Measurements from ENCODE around the gene CD2AP.
"Not testable (repeated sequence)": the region's sequence is repeated elsewhere in the genome, so short reads cannot be mapped to it uniquely, and the experiment has no call there.

The CD2AP gene

DNA sequence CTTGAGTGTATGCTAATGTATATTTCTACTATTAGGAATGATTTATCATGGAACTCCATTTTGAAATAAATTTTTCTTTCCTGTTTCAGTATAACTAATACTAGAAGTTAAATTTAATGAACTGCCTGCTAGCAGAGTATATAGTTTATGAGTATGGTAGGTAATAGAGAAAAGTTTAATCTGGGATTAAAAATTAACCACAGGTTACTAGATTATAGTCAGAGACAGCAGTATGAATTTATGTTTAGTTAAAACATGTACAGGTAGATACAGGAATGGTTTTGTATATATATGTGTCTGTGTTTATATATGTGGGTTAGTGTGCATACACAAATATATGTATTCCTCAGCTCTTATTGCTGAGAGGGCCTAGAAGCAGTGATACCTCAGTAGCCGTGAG is 32.3 kb downstream of the CD2AP start:
- no peak for DNase-seq

DNA sequence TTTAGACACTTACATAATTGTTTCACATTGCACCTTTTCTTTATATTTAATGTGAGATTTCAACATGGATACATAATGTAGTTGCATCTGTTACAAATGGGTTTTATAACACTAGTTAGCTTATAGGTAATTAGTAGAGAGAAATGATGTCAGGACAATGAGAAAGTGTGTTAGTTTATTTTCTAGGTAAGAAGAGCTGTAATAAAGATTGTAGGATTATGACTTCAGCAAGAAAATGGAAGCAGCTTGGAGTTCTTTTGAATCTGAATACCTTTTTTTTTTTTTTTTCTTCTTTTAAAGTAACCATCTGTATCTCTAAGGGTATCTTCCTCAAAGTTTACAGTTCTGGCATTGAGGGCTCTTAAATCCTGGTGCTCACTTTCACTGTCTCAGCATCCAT is 35.3 kb downstream of the CD2AP start:
- peak; percentile 17 for DNase-seq

- peak; percentile 70 for DNase-seq
These were observed 41.7 kb downstream of the CD2AP start for GRCh38 chr6:47519279-47519678.

GRCh38 chr6:47520282-47520681 is 42.7 kb downstream of the CD2AP start:
- peak; percentile 30 for DNase-seq

DNA sequence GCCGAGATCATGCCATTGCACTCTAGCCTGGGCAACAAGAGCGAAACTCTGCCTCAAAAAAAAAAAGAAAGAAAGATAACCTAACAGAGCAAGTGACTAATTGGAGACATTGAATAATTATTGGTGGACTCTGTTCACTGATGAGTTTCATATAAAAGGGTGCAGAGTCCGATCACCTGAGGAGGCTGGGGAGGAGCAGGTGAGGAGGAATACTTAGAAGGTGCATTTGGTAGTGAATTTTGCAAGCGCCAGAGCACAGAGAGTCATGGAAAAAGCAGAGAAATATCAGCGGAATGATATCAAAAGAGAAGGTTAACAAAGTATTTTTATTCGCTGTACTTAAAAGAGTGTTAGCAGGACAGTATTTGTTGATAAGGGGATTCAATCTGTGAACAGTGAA is 44.4 kb downstream of the CD2AP start:
- no peak for DNase-seq

DNA sequence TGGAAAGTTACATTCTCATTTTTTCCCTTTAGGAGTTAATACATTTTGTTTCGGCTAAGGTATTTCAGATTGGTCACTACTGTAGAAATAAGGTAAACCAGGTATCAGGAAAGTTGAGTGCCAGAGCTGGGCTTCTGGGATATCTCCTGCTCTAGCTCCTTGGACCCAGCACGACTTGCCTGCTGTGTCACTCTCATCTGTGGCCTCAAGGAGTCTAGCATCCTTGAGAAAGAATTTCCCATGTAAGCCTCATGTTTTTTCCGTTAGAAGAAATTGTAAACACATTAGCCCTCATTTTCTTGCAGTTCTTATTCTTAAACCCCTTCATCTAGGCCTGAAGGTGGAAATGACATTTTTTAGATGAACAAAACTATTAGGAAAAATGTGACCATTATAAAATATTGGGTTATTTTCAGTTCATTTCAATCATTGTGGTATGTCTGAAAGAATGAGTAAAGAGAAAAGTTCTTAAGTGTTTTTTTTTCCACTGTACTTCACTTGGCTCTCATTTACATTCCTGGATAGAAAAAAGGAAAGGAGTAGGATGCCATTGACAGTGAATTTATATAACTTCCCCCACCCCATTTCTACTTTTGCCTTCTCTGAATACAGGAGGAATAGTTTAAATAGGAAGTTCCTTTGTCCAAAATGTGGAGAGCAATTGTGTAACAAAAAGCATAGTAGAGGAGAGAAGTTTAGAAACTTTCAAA is 46.7 kb downstream of the CD2AP start:
- DNase-seq, result no peak

DNA sequence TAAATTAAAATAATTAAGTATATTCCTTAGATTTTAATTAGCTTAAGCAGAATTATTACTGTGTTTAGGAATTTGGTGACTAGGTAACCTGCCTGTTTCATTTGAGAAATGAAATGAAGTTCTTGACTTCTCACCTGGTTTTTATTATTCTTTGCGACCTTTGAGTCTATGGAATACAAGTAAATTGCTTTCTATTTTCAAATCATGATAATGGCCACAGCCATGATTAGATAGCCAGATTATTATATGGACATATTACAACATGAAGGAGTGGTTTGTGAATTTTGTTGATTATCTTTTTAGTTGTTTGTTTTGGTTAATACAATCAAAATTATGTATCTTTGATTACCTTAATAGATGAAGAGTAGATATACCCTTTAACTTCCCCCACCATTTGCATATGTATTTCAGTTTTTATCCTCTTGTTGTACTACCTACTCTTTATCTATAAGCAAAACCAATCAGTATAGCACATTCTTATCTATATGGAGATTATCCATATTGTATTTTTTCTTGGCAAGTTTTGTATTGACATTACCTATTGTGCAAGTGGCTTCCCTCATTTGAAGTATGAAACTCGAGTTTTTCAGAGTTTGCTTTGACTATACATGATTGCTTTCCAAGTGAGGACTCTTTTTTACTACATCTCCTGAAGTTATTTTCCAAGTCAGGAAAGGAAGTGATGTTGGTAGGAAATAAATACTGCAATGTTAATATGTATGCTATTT is 47.9 kb downstream of the CD2AP start:
- DNase-seq, result peak; percentile 7

DNA sequence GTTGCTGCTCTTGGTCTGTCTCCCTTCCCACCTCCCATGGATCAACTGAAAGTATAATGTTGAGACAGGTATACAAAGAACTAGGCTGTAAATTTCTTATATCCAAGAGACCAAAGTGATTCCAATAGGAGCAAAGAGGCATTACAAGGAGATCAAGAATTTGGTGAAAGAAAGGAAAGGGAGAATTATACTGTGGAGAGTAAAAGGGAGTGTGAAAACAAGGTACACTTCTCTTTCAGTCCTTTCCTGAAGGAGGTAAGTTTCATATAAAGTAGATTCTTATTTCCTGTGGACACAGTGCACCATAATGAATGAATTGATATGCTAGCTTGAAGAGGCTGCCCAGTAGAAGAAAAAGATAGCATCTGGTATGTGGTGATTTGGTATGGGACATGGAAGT is 49.7 kb downstream of the CD2AP start:
- DNase-seq, result no peak

DNA sequence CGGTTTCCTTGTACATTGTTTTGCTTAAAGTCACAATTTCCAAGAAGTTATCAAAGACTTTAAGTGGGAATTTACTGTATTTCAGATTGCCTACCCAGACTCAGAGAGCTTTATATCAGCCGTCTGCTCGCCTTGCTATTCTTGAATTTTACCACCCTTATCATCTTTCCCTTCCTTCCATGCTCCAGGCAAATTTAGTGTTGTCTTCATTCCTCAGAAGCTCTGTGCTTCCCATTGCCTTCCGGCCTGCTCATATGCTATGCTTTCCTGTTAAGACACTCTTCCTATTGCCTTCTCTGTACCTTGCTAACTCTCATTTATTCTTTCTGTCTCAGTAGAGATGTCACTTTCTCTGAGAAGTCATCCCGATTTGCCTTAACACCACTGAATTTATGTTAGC is 52.1 kb downstream of the CD2AP start:
- DNase-seq, result no peak

DNA sequence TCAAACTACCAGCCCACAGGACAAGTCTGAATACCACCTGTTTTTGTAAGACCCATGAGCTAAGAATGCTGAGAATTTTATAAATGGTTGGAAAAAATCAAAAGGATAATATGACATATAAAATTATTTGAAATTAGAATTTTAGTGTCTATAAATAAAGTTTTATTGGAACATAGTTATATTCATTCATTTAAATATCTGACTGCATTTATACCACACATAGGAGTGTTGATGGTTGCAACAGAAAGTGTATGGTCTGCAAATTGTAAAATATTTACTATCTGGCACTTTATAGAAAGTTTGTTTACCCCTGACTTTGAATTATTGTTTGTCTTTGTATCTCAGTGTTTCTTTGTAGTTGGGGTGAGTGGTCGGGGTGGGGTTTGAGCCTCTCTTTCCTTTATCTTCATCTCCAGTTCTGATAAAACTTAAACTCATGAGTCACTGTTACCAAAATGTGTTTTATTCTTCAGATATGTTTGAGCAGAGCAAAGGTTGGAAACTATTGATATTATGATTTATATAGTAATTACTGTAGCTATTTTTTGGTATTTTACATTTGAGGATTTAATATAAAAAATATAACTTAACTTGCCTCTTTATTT is 55.5 kb downstream of the CD2AP start:
- DNase-seq, result no peak

- no peak for DNase-seq
These were observed 56.5 kb downstream of the CD2AP start for GRCh38 chr6:47534063-47534462.

- no peak for DNase-seq
These were observed 58.0 kb downstream of the CD2AP start for GRCh38 chr6:47535316-47536225.

DNA sequence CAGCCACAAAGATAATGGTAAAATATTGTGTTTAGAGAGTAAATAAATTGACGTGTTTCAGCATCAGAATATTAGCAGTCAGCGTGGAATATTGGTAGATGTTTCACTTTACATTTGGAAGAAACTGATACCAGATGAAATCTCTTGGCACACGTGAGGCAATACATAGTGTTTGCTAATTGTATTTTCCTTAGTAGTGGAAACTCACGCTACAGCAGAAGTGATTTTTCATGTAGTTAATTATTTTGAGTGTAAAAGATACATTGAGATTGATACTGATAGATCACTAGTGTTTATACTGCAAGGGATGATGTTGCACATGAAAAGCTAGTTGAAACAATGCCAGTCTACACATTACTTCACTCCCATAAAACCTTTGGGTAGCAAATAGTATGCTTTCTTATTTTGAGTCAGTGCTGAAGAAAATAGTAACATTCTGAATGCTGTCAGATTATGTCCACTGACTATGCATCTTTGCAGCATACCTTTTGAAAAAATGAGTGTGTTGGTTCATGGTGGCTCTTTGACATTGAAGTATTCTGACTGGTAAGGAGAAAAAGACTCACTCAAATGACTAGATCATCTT is 59.3 kb downstream of the CD2AP start:
- no peak for DNase-seq

DNA sequence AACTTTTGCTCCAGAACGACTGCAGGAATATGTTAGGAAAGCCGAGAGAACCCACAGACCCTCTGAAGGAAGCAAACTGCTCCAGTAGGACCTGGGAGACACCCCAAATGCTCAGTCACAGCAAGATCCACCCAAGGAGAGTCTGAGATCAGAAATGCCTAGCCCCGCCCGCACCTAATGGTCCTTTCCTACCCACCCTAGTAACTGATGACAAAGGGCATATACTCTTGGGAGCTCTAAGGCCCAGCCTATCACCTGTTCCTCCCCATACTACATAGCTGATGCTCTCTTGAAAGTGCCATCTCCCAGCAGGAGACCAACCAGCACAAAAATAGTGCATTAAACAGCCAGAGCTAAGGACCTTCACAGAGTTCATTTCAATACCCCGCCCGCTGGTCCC is 67.6 kb downstream of the CD2AP start:
- DNase-seq, result no peak

- DNase-seq, result no peak
These were observed 74.1 kb downstream of the CD2AP start for GRCh38 chr6:47551670-47552069.

DNA sequence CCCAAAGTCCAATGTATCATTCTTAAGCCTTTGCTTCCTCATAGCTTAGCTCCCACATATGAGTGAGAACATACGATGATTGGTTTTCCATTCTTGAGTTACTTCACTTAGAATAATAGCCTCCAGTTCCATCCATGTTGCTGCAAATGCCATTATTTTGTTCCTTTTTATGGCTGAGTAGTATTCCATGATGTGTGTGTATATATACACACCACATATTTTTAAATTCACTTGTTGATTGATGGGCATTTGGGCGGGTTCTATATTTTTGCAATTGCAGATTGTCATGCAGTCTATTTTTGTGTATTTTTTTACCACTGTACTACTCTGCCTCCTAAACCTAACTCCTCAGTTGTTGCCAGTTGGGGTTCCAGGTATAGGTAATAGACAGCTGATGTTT is 74.7 kb downstream of the CD2AP start:
- DNase-seq, result no peak

DNA sequence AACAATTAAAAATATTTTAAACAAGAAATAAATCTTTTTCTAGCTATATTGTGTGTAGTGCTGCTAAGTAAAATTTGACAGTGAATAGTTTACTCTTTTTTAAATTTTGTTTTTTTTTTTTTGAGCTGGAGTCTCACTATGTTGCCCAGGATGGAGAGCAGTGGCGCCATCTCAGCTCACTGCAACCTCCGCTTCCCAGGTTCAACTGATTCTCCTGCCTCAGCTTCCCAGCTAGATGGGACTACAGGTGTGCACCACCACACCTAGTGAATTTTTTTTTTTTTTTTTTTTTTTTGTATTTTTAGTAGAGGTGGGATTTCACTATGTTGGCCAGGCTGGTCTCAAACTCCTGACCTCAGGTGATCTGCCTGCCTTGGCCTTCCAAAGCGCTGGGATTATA is 75.7 kb downstream of the CD2AP start:
- DNase-seq, result not testable (repeated sequence)

DNA sequence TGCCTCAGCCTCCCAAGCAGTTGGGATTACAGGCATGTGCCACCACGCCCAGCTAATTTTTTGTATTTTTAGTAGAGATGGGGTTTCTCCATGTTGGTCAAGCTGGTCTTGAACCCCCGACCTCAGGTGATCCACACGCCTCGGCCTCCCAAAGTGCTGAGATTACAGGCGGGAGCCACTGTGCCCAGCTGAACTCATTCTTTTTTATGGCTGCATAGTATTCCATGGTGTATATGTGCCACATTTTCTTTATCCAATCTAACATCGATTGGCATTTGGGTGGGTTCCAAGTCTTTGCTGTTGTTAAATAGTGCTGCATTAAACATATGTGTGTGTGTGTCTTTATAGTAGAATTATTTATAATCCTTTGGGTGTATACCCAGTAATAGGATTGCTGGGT is 78.9 kb downstream of the CD2AP start:
- DNase-seq, result not testable (repeated sequence)

DNA sequence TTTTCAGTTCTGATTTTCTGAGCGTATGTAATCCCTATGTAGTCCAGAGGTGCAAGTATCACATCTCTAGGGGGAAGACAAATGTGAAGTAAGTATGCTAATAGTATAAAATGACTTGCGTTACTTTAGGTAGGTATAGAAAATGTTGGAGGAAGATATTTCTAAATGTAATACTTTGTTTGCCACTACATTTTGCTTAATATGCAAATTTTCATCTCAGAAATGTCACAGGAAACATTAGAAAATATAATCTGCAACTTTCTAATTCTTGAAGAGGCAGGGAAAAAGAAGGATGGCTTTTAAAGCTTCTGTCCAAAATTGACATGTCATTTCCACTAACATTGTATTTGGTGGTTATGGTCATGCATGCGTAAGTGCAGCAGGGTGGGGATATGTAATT is 85.6 kb downstream of the CD2AP start:
- no peak for DNase-seq

- not testable (repeated sequence) for DNase-seq
These were observed 89.0 kb downstream of the CD2AP start for GRCh38 chr6:47566602-47567001.

- no peak for DNase-seq
These were observed 90.0 kb downstream of the CD2AP start for GRCh38 chr6:47567586-47567985.

- DNase-seq, result no peak
These were observed 93.9 kb downstream of the CD2AP start for GRCh38 chr6:47571488-47571887.

DNA sequence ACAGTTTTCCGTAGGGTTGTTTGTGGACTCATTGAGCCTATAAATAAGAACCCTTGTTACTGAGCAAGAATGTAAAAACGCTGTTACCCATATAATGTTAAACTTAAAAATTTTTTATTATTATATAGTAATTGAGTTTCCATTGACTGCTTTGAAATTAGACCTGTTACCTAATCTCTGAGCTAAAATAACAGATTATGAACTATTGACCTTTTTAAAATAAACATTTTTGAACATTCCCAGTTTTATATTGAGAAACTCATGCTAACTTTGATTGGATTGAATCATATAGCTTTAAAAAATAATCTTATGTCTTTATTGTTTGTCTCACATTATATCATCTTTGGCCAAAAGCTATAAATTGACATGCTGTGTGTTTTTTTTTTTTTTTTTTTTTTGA is 95.5 kb downstream of the CD2AP start:
- no peak for DNase-seq

All from DMS53 (cell line).